K562 (cell line): ENCODE results near the gene MLST8. TPM values are rescaled to one million over a fixed set of nuclear protein-coding genes. Genes with fewer than 3 reads are reported as not detected.

Experiments
- ATAC-seq: fragments of 200-7000 bp; cut with Tn5 transposase; 3 replicates; pipeline ENCODE4 v1.9.1; 2020; ENCODE audit warnings: moderate library complexity
- BruUV-seq: library from RNA; stranded (reverse); fragments of 400-500 nt; replicated peaks from 2 replicates; lab custom pipeline; 2021; lab: Mats Ljungman, UMichigan
- CTCF ChIA-PET: fragments of 300-600 bp; formaldehyde crosslinking; extraction: SDS; loops from one replicate; lab custom pipeline; 2021; ENCODE audit warnings: low intra/inter-chr PET ratio; lab: Yijun Ruan, JAX
- POLR2A ChIA-PET: fragments of 300-600, 350-650 bp; sonication (Branson Sonifier 250); formaldehyde crosslinking; extraction: SDS; loops from one replicate; lab custom pipeline; 2021; ENCODE audit warnings: antibody characterized with exemption, inconsistent platforms; lab: Yijun Ruan, JAX
- DNase-seq, 4 experiments: peaks; one replicate each; pipeline versions ENCODE4 v3.0.0 to v3.0.0-alpha.2; 2011 to 2018; ENCODE audit warnings: low spot score in 3 of 4, mixed read lengths in 3 of 4; ENCODE audit errors: extremely low read depth in 1 of 4
- FAIRE-seq: peaks from 2 replicates; lab custom pipeline; 2011; peaks lifted over from hg19 to GRCh38; lab: Jason Lieb, UNC
- H2AFZ ChIP-seq: 2 replicates; pipeline ENCODE4 v1.6.0; 2011; ENCODE audit warnings: low read depth, low read length, control low read depth, inconsistent platforms
- H3K27ac ChIP-seq: fragments of 200-600 bp; 3 replicates; pipeline ENCODE4 v1.8.0; 2011; ENCODE audit warnings: low read depth, mild to moderate bottlenecking, control low read depth, inconsistent platforms, low read length, moderate library complexity, mixed read lengths; ENCODE audit errors: extremely low read depth
- H3K27me3 ChIP-seq, 2 experiments: fragments of 300-600 bp in 1 of 2; 2 replicates in 1 of 2; 3 replicates in 1 of 2; pipeline versions ENCODE4 v1.6.0 to v1.8.0; 2011; ENCODE audit warnings: inconsistent platforms in 2 of 2, low read length in 2 of 2, mild to moderate bottlenecking in 1 of 2, mixed read lengths in 1 of 2, moderate library complexity in 1 of 2; ENCODE audit not compliant: control insufficient read depth in 2 of 2, insufficient read depth in 2 of 2
- H3K36me3 ChIP-seq: fragments of 300-600 bp; 3 replicates; pipeline ENCODE4 v1.8.0; 2011; ENCODE audit warnings: mild to moderate bottlenecking, low read length, inconsistent platforms; ENCODE audit not compliant: control insufficient read depth, insufficient read depth
- H3K4me1 ChIP-seq, 2 experiments: fragments of 200-600 bp in 1 of 2; replicated peaks in 1 of 2; 2 replicates in 1 of 2; 3 replicates in 1 of 2; pipeline versions ENCODE4 v1.5.1 to v1.8.0; 2011; ENCODE audit warnings: inconsistent platforms in 2 of 2, low read length in 2 of 2, mild to moderate bottlenecking in 1 of 2, mixed read lengths in 1 of 2, moderate library complexity in 1 of 2; ENCODE audit not compliant: control insufficient read depth in 2 of 2, insufficient read depth in 2 of 2
- H3K4me2 ChIP-seq: 2 replicates; pipeline ENCODE4 v1.6.1; 2011; ENCODE audit warnings: low read length, control low read depth, inconsistent platforms, mixed read lengths; ENCODE audit not compliant: insufficient read depth
- H3K4me3 ChIP-seq: fragments of 200-600 bp; sonication (generic), shearing (Covaris generic); 2 replicates; pipeline ENCODE4 v1.5.1; 2016; ENCODE audit warnings: control low read depth, inconsistent platforms
- H3K79me2 ChIP-seq: fragments of 200-600 bp; 3 replicates; pipeline ENCODE4 v1.8.0; 2011; ENCODE audit warnings: low read length, inconsistent platforms; ENCODE audit not compliant: control insufficient read depth, insufficient read depth
- H3K9ac ChIP-seq, 2 experiments: 2 replicates each; pipeline versions ENCODE4 v1.6.0 to v1.6.1; 2011; ENCODE audit warnings: low read depth in 2 of 2, low read length in 2 of 2, control low read depth in 1 of 2, inconsistent platforms in 1 of 2, mild to moderate bottlenecking in 1 of 2, mixed read lengths in 1 of 2; ENCODE audit not compliant: insufficient read depth in 1 of 2
- H3K9me1 ChIP-seq: one replicate; pipeline ENCODE4 v1.6.0; 2011; ENCODE audit warnings: inconsistent platforms, mild to moderate bottlenecking, low read length, moderate library complexity; ENCODE audit not compliant: control insufficient read depth, insufficient read depth
- H3K9me3 ChIP-seq: replicated peaks from 2 replicates; pipeline ENCODE4 v1.5.1; 2011; ENCODE audit warnings: low read depth, low read length, inconsistent platforms; ENCODE audit not compliant: control insufficient read depth, insufficient read depth
- H4K20me1 ChIP-seq: replicated peaks from 2 replicates; pipeline ENCODE4 v1.6.1; 2011; ENCODE audit warnings: low read length, inconsistent platforms, mixed read lengths; ENCODE audit not compliant: control insufficient read depth, insufficient read depth
- BCOR ChIP-seq: fragments of 450-650 bp; IDR thresholded peaks from 2 replicates; pipeline ENCODE4 v1.6.1; 2016
- RBM25 ChIP-seq: fragments of 200-400 bp; formaldehyde crosslinking; IDR thresholded peaks from 2 replicates; pipeline ENCODE4 v1.6.1; 2018; ENCODE audit warnings: low read length, low read depth, moderate library complexity; ENCODE audit not compliant: severe bottlenecking
- SIN3A ChIP-seq, 2 experiments: fragments of 150-350 bp in 1 of 2; IDR thresholded peaks; 2 replicates each; pipeline ENCODE4 v1.6.1; 2011 to 2016; ENCODE audit warnings: borderline replicate concordance in 2 of 2, low read depth in 2 of 2, low read length in 2 of 2, mild to moderate bottlenecking in 2 of 2, moderate library complexity in 2 of 2; ENCODE audit not compliant: control insufficient read depth in 1 of 2
- ZNF766 ChIP-seq: fragments of 200-800 bp; sonication (Bioruptor generic); conservative IDR thresholded peaks from 2 replicates; pipeline ENCODE4 v1.6.1; 2016; ENCODE audit warnings: missing genetic modification characterization, missing compliant biosample characterization
- ZNF77 ChIP-seq: fragments of 250-450 bp; sonication (Bioruptor Pico); IDR thresholded peaks from 2 replicates; pipeline ENCODE4 v1.5.0; 2020
- WGBS: fragments of 100-300 bp; shearing (Covaris generic); methylation state at CpG from one replicate; pipeline ENCODE4 v1.1.6; 2016; ENCODE audit warnings: low coverage, mixed read lengths; ENCODE audit not compliant: insufficient coverage; ENCODE audit errors: missing lambda C conversion rate; 5-methylcytosine and 5-hydroxymethylcytosine counted together
- in situ Hi-C: fragments of 300-500 bp; cut with MboI; formaldehyde crosslinking; loops from 4 replicates; pipeline ENCODE4 v1.15.0; 2018; ENCODE audit warnings: inconsistent platforms, mixed read lengths
- intact Hi-C: fragments of 100-400 bp; cut with micrococcal nuclease; formaldehyde crosslinking; loops from 2 replicates; pipeline ENCODE4 v1.14.2; 2022
- polyA plus RNA-seq, 8 experiments: library from polyadenylated mRNA; depleted of rRNA in 4 of 8; stranded (reverse) in 5 of 8; unstranded in 3 of 8; fragments of >200 nt; fragmentation: Nextera tagmentation in 2 of 8; fragmentation: Illumina TruSeq in 1 of 8; extraction: Ambion mirVana in 2 of 8; extraction: Trizol in 1 of 8; gene quantifications; 2 replicates each; pipeline versions ENCODE4 v1.2.1 to v1.2.3, GENCODE V29; 2011 to 2014; ENCODE audit warnings: inconsistent platforms in 1 of 8, missing spikeins in 1 of 8
- total RNA-seq, 7 experiments: library from RNA; depleted of rRNA in 6 of 7; stranded (reverse); fragments of >200 nt in 6 of 7; fragmentation: Illumina TruSeq in 2 of 7; extraction: Trizol in 2 of 7; gene quantifications; 2 replicates each; pipeline versions ENCODE4 v1.2.1 to v1.2.3, GENCODE V29; 2011 to 2021; ENCODE audit warnings: low replicate concordance in 1 of 7

The MLST8 gene
- total and polyA plus RNA-seq, 9 of the 15 experiments (the other 6 are each of a cell fraction or from before 2014, with no cell fraction given): 1.5 to 116 (median 43.3) TPM

DNA sequence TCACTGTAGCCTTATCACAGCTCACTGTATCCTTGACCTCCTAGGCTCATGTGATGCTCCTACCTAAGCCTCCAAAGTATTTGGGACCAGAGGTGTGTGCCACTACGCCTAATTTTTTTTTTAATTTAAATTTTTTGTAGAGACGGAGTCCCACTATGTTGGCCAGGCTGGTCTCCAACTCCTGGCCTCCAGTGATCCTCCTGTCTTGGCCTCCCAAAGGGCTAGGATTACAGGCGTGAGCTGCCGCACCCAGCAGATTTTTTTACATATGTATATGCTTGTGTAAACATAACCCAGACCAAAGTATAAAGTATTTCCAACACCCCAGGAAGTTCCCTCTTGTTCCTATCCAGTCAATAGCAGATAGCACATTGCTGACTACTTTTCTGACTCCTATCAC, 11.1 kb downstream of the MLST8 start:
- peaks cover 20 to 63% of the 10 kb centered on the region in 2 experiments; a peak in 4 of 5 replicates for H3K4me1 ChIP-seq
- POLR2A ChIA-PET: interaction anchor here (1.0 to 3.1 kb wide), 5 partner anchors 10 to 61 kb away, joined by 4 to 17 read pairs (median 6); partner anchors contain the start of genes ECI1 and TRAF7
- DNase-seq (no peak), ATAC-seq (no peak), FAIRE-seq (peak; percentile 44)
- TF ChIP-seq ZNF77 (CRISPR knock-in tag): no peak
- TF ChIP-seq SIN3A (IDR thresholded peaks at IDR 0.05; ENCODE audit: borderline replicate concordance in 2 of 2, control insufficient read depth in 1 of 2, low read depth in 2 of 2, low read length in 2 of 2): no peak
- 0 out of 2 replicates have a peak, but pooled peaks have one; percentile 14 for TF ChIP-seq BCOR
- no peak for TF ChIP-seq ZNF766 (CRISPR knock-in tag)
- TF ChIP-seq RBM25: peak; percentile 23
- peak overlapping the region; percentile 68 for H3K4me2 ChIP-seq
- in situ Hi-C loops: no loop called here
- H3K79me2 ChIP-seq: peaks cover 40% of the 10 kb centered on the region
- H3K9me3 ChIP-seq: no peaks in the 10 kb centered on the region
- H3K27me3 ChIP-seq: no peaks in the 10 kb centered on the region
- CTCF ChIA-PET: no interaction called here
- 54% methylated on average over 4 of the region's 4 CpGs for WGBS
- H2AFZ ChIP-seq: peak overlapping the region; percentile 2; the same call in 1 of the 2 replicates
- BruUV-seq: no TSS peak
- peak overlapping the region; percentile 63 to 88 for H3K9ac ChIP-seq
- H3K27ac ChIP-seq: peak overlapping the region; percentile 97
- intact Hi-C loops: no loop called here
- peaks cover 13% of the 10 kb centered on the region; the same call in 1 of the 2 replicates for H4K20me1 ChIP-seq
- H3K9me1 ChIP-seq: no peaks in the 10 kb centered on the region
- H3K36me3 ChIP-seq: peaks cover 22% of the 10 kb centered on the region; the same call in 2 of the 3 replicates
- H3K4me3 ChIP-seq: peak overlapping the region; percentile 55
